Omental fat pad (tissue), 4 donors: ENCODE data around the gene ISCU. TPM values are rescaled to one million over a fixed set of nuclear protein-coding genes. Genes with fewer than 3 reads are reported as not detected.

Source experiments
- ATAC-seq: fragments of 150-250 bp; one replicate; pipeline ENCODE4 v1.9.1; 2016; ENCODE audit warnings: mild to moderate bottlenecking, moderate library complexity; ENCODE audit not compliant: low FRiP score
- DNase-seq: peaks from one replicate; pipeline ENCODE4 v3.0.0-alpha.2; 2019; ENCODE audit warnings: low spot score
- total RNA-seq, 4 donors: library from RNA; depleted of rRNA; stranded (reverse); fragments of >200 nt; gene quantifications; one replicate each; pipeline ENCODE4 v1.1.0, GENCODE V29; 2016
- TF ChIP-seq, protein P1 (sequence below), 3 donors: fragments of 450-650 bp; IDR thresholded peaks; one replicate each; pipeline ENCODE4 v1.5.1; 2016 to 2017; ENCODE audit warnings: antibody characterized with exemption in 3 of 3, mild to moderate bottlenecking in 3 of 3, moderate library complexity in 2 of 3

Gene ISCU
- total RNA-seq, 4 donors from 2014 or later, result 148 to 260 (median 187) TPM

DNA sequence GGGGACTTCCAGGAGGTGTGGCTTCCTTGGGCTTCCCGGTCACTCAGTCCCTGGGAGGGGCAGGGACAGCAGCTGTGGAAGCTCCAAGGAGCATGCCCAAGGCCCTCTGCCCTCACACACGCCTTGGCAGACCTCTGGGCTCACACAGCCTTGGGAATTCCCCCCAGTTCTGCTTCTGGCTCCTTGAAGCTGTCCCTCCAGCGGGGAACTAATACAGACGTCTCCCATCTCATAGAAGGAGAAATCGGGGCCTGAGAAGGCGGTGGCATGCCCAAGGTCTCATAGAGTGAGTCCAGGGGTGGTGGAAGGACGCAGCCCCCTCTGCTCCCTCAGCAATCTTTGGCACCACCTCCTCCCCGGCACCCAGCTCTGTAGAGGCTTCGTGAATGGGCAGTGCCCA is 51.2 kb downstream of the ISCU start:
- TF ChIP-seq, protein P1, sequence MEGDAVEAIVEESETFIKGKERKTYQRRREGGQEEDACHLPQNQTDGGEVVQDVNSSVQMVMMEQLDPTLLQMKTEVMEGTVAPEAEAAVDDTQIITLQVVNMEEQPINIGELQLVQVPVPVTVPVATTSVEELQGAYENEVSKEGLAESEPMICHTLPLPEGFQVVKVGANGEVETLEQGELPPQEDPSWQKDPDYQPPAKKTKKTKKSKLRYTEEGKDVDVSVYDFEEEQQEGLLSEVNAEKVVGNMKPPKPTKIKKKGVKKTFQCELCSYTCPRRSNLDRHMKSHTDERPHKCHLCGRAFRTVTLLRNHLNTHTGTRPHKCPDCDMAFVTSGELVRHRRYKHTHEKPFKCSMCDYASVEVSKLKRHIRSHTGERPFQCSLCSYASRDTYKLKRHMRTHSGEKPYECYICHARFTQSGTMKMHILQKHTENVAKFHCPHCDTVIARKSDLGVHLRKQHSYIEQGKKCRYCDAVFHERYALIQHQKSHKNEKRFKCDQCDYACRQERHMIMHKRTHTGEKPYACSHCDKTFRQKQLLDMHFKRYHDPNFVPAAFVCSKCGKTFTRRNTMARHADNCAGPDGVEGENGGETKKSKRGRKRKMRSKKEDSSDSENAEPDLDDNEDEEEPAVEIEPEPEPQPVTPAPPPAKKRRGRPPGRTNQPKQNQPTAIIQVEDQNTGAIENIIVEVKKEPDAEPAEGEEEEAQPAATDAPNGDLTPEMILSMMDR (IDR thresholded peaks at IDR 0.05), result no peak
- ATAC-seq (no peak), DNase-seq (no peak)

DNA sequence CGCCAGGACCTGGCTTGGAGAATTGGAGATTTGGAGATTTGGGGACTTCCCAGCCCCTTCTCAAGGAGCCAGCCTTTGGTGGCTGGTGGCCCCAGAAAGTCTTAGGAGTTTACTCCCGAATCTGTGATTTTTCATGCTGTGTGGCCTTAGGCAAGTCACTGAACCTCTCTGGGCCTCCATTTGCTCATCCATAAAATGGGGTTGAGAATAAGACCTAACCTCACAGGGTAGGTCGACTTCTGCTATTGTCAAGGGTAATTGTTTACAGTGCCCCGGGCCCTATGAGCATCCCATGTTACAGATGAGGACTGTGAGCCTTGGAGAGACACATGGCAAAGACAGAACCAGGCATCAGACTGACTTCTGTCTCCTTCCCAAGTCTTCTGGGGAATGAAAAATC is 51.6 kb downstream of the ISCU start:
- no peak for DNase-seq
- TF ChIP-seq, protein P1 (IDR thresholded peaks at IDR 0.05), result no peak
- ATAC-seq, result no peak

DNA sequence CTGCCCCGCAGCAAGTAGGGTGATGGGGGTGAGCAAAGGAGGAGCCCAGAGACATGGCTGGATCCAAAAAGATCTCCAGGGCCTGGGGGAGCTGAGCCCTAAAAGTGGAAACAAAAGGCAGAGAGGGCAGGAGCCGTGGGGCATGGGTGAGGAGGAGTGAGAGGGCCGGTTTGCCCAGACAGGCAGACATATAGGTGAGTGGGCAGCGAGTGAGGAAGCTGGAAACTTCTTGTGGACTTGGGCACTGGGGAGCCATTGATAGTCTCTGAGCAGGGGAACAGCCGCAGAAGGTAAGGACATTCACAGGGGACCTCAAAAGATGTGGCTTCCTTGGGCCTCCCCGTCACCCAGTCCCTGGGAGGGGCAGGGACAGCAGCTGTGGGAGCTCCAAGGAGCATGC is 52.2 kb downstream of the ISCU start:
- ATAC-seq (no peak), DNase-seq (no peak)
- TF ChIP-seq, protein P1 (IDR thresholded peaks at IDR 0.05), result no peak

DNA sequence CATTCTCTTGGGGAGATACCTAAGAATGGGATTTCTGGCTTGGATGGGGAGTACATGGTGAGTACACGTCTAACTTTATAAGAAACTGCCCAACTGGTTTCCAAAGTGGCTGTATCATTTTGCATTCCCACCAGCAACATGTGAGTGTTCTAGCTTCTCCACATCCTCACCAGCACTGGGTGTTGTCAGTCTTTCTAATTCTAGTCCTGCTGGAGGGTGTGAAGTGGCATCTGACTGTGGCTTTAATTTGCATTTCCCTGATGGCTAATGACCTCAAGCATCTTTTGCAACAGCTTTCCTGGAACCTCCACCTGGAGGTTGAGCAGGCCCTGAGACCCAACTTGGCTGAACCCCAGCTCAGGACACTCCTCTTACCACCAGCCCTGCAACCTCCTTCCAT is 53.5 kb downstream of the ISCU start:
- no peak for DNase-seq
- TF ChIP-seq, protein P1 (IDR thresholded peaks at IDR 0.05), result no peak
- ATAC-seq, result no peak

DNA sequence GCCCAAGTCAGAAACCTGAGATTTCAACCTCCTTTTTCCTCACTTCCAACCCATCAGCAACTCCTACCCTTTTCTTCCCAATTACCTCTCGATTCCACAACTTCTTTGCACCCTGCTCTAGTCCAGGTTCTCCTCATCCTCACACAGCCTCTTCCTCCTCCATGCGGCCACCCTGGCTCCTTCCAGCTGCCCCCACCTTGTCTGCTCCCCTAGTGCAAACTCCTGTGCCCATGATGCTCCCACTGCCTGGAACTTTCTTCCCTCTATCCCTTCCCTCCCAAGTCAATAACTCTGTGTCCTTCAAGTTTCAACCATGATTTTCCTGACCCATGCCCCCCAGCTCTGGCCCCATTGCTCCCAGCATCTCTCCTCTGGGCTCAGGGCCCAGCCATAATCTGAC is 54.0 kb downstream of the ISCU start:
- ATAC-seq, result no peak
- TF ChIP-seq, protein P1 (IDR thresholded peaks at IDR 0.05), result no peak

DNA sequence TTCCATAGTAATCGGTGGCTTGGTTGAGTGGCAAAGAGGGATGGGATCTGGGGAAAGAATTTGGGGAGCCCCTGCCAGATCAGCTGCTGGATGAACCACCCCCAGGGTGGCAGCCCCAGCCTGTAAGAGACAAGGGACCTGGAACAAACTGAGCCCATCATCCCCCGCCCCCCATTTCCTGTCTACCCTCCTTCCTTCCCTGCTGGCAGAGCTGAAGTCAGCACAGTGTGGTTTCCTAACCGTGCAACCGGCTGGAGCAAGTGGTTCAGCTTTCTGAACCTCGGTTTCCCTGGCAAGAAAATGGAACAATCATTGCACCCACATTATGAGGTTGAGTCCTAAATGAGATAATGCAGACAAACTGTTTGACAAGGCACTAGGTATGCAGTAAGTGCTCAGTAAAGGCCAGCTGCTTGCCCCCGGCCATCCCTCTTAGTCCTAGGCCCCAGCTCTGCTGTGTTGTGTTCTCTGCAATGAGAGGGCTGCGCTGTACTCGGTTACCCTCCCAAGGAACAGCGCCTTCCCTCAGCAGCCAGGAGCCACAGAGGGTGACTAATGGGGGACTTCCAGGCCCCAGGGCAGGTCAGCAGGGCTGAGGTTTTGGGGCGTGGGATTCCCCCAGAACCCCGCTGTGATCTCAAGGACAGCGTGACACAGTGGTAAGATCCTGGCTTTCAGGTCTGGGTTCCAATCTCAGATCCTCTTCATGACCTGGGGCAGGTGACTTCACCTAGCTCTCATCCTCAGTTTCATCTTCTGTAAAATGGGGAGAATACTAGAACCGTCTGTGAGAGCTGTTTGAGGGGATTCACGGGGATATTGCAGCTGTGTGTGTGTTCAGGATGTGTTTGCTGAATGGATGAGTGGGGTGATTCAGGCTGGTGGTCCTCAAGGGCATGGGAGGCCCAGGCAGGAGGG is 54.8 kb downstream of the ISCU start:
- ATAC-seq, result no peak
- TF ChIP-seq, protein P1 (IDR thresholded peaks at IDR 0.05), result no peak
- DNase-seq, result no peak

More for the DNA sequence above, 54.0 kb downstream of the ISCU start:
- DNase-seq, result no peak
